Measurements from ENCODE around the gene ULK1. TPM values are rescaled to one million over a fixed set of nuclear protein-coding genes. Genes with fewer than 3 reads are reported as not detected.

Gene ULK1
- total and polyA plus RNA-seq, 2 experiments from 2014 or later: 4.0 to 6.9 TPM

GRCh38 chr12:131915823-131916222 is 21.4 kb downstream of the ULK1 start:
- H3K27me3 ChIP-seq (replicated peaks; ENCODE audit: insufficient read depth): no peaks in the 10 kb centered on the region
- H2AFZ ChIP-seq: no peak overlapping the region
- DNase-seq: no peak
- peaks cover 8% of the 10 kb centered on the region; the same call in 1 of the 2 replicates for H3K4me1 ChIP-seq (ENCODE audit: insufficient read depth)
- no peaks in the 10 kb centered on the region for H3K9me2 ChIP-seq (ENCODE audit: insufficient read depth)
- H4K20me1 ChIP-seq (ENCODE audit: insufficient read depth): no peaks in the 10 kb centered on the region
- no peak overlapping the region for H3K4me3 ChIP-seq
- WGBS, 2 experiments (ENCODE audit: low coverage in 1 of 2, low lambda C conversion rate in 2 of 2, missing lambda C conversion rate in 2 of 2): 93 to 95% methylated on average over 13 to 21 of the region's 21 CpGs
- no peaks in the 10 kb centered on the region for H3K9me3 ChIP-seq (ENCODE audit: low read depth)
- H3K9ac ChIP-seq: no peak overlapping the region
- in situ Hi-C loops (cut with MboI): no loop called here
- TF ChIP-seq EZH2 (IDR thresholded peaks at IDR 0.05; ENCODE audit: insufficient read depth, poor library complexity, severe bottlenecking): no peak
- TF ChIP-seq EZH2phosphoT487 (IDR thresholded peaks at IDR 0.05; ENCODE audit: insufficient read depth, low read depth): no peak
- H3K27ac ChIP-seq: no peak overlapping the region
- no peak overlapping the region for H3K4me2 ChIP-seq (ENCODE audit: unreplicated experiment)
- H3K79me2 ChIP-seq (ENCODE audit: insufficient read depth): 0 out of 2 replicates have a peak, but pooled peaks cover 5% of the 10 kb centered on the region
- H3F3A ChIP-seq (ENCODE audit: insufficient read depth): no peaks in the 10 kb centered on the region
- peaks cover 6% of the 10 kb centered on the region; the same call in 1 of the 2 replicates for H3K36me3 ChIP-seq (ENCODE audit: low read depth)

- Histone ChIP-seq H4K20me1 (ENCODE audit: insufficient read depth) (no peaks in the 10 kb centered on the region), H3K27me3 (replicated peaks; ENCODE audit: insufficient read depth) (no peaks in the 10 kb centered on the region), H3K9ac (no peak overlapping the region), H3K36me3 (ENCODE audit: low read depth) (peaks cover 6% of the 10 kb centered on the region; the same call in 1 of the 2 replicates), H3K4me3 (no peak overlapping the region), H3K27ac (no peak overlapping the region), H3K79me2 (ENCODE audit: insufficient read depth) (0 out of 2 replicates have a peak, but pooled peaks cover 5% of the 10 kb centered on the region), H3K9me3 (ENCODE audit: low read depth) (no peaks in the 10 kb centered on the region), H3K4me1 (ENCODE audit: insufficient read depth) (peaks cover 8% of the 10 kb centered on the region; the same call in 1 of the 2 replicates), H3K4me2 (ENCODE audit: unreplicated experiment) (no peak overlapping the region), H3F3A (ENCODE audit: insufficient read depth) (no peaks in the 10 kb centered on the region), H3K9me2 (ENCODE audit: insufficient read depth) (no peaks in the 10 kb centered on the region), H2AFZ (no peak overlapping the region)
- TF ChIP-seq EZH2phosphoT487 (IDR thresholded peaks at IDR 0.05; ENCODE audit: insufficient read depth, low read depth): no peak
- TF ChIP-seq EZH2 (IDR thresholded peaks at IDR 0.05; ENCODE audit: insufficient read depth, poor library complexity, severe bottlenecking): no peak
- WGBS, 2 experiments (ENCODE audit: low coverage in 1 of 2, low lambda C conversion rate in 2 of 2, missing lambda C conversion rate in 2 of 2): 90% methylated on average over 25 to 36 of the region's 36 CpGs
- in situ Hi-C loops (cut with MboI): no loop called here
- DNase-seq: no peak
These were observed 22.1 kb downstream of the ULK1 start for GRCh38 chr12:131916306-131917138.

- H3F3A ChIP-seq (ENCODE audit: insufficient read depth): no peaks in the 10 kb centered on the region
- no peak overlapping the region for H3K27ac ChIP-seq
- no peak for DNase-seq
- TF ChIP-seq EZH2phosphoT487 (IDR thresholded peaks at IDR 0.05; ENCODE audit: insufficient read depth, low read depth) (no peak), EZH2 (IDR thresholded peaks at IDR 0.05; ENCODE audit: insufficient read depth, poor library complexity, severe bottlenecking) (no peak)
- H3K4me2 ChIP-seq (ENCODE audit: unreplicated experiment): no peak overlapping the region
- H3K36me3 ChIP-seq (ENCODE audit: low read depth): peaks cover 6% of the 10 kb centered on the region; the same call in 1 of the 2 replicates
- in situ Hi-C loops (cut with MboI): no loop called here
- no peaks in the 10 kb centered on the region for H3K9me3 ChIP-seq (ENCODE audit: low read depth)
- H3K9me2 ChIP-seq (ENCODE audit: insufficient read depth): no peaks in the 10 kb centered on the region
- H3K4me1 ChIP-seq (ENCODE audit: insufficient read depth): peaks cover 7% of the 10 kb centered on the region; the same call in 1 of the 2 replicates
- H2AFZ ChIP-seq: no peak overlapping the region
- 0 out of 2 replicates have a peak, but pooled peaks cover 5% of the 10 kb centered on the region for H3K79me2 ChIP-seq (ENCODE audit: insufficient read depth)
- H4K20me1 ChIP-seq (ENCODE audit: insufficient read depth): no peaks in the 10 kb centered on the region
- H3K4me3 ChIP-seq: no peak overlapping the region
- H3K9ac ChIP-seq: no peak overlapping the region
- H3K27me3 ChIP-seq (replicated peaks; ENCODE audit: insufficient read depth): no peaks in the 10 kb centered on the region
- 76 to 78% methylated on average over 6 to 28 of the region's 31 CpGs for WGBS, 2 experiments (ENCODE audit: low coverage in 1 of 2, low lambda C conversion rate in 2 of 2, missing lambda C conversion rate in 2 of 2)
These were observed 22.8 kb downstream of the ULK1 start for GRCh38 chr12:131917139-131917710.

DNA sequence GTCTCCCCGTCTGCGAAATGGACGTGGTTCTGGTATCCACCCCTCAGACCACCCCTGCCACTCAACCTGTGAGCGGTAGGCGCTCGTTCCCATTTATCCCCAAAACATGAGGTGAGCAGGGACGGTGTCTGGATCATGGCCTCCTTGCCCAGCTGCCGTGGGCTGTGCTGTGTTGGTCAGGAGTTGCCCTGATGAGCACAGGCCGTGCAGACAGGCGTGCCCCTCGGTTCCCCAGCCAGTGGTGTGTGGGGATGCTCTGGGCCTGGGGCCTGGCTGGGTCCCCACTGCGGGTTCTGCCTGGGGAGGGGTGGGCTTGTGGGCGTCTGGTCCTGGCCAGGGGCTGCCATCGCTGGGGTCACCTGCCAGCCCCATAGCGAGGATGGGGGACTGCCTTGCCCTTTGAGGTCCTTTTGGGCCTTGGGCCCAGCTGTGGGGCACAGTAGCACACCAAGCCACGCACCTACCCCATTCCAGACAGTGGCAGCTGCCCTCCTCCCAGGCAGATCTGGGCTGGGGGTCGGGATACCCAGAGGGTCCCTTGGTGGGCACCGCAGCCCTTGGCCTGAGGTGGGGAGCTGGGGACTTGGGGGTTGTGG is 23.4 kb downstream of the ULK1 start:
- no peak overlapping the region for H3K27ac ChIP-seq
- H3K4me2 ChIP-seq (ENCODE audit: unreplicated experiment): no peak overlapping the region
- H3K9me3 ChIP-seq (ENCODE audit: low read depth): no peaks in the 10 kb centered on the region
- in situ Hi-C loops (cut with MboI): no loop called here
- no peak overlapping the region for H2AFZ ChIP-seq
- TF ChIP-seq EZH2phosphoT487 (IDR thresholded peaks at IDR 0.05; ENCODE audit: insufficient read depth, low read depth) (no peak), EZH2 (IDR thresholded peaks at IDR 0.05; ENCODE audit: insufficient read depth, poor library complexity, severe bottlenecking) (no peak)
- H3K4me1 ChIP-seq (ENCODE audit: insufficient read depth): peaks cover under 1% of the 10 kb centered on the region; the same call in 1 of the 2 replicates
- WGBS, 2 experiments (ENCODE audit: low coverage in 1 of 2, low lambda C conversion rate in 2 of 2, missing lambda C conversion rate in 2 of 2): 96 to 97% methylated on average over 16 to 18 of the region's 18 CpGs
- H3K27me3 ChIP-seq (replicated peaks; ENCODE audit: insufficient read depth): no peaks in the 10 kb centered on the region
- no peak overlapping the region for H3K4me3 ChIP-seq
- H3K79me2 ChIP-seq (ENCODE audit: insufficient read depth): 0 out of 2 replicates have a peak, but pooled peaks cover 4% of the 10 kb centered on the region
- H3K9me2 ChIP-seq (ENCODE audit: insufficient read depth): no peaks in the 10 kb centered on the region
- no peak overlapping the region for H3K9ac ChIP-seq
- no peaks in the 10 kb centered on the region for H4K20me1 ChIP-seq (ENCODE audit: insufficient read depth)
- H3F3A ChIP-seq (ENCODE audit: insufficient read depth): no peaks in the 10 kb centered on the region
- DNase-seq: no peak
- peaks cover 6% of the 10 kb centered on the region; the same call in 1 of the 2 replicates for H3K36me3 ChIP-seq (ENCODE audit: low read depth)

Measured in GM23248 (cell line).